ENCODE data around the gene ANXA11. TPM values are rescaled to one million over a fixed set of nuclear protein-coding genes. Genes with fewer than 3 reads are reported as not detected.
"Not testable (repeated sequence)": the region's sequence is repeated elsewhere in the genome, so short reads cannot be mapped to it uniquely, and the experiment has no call there.

The ANXA11 gene
- total RNA-seq, 1 donor from 2014 or later, result 261 TPM

DNA sequence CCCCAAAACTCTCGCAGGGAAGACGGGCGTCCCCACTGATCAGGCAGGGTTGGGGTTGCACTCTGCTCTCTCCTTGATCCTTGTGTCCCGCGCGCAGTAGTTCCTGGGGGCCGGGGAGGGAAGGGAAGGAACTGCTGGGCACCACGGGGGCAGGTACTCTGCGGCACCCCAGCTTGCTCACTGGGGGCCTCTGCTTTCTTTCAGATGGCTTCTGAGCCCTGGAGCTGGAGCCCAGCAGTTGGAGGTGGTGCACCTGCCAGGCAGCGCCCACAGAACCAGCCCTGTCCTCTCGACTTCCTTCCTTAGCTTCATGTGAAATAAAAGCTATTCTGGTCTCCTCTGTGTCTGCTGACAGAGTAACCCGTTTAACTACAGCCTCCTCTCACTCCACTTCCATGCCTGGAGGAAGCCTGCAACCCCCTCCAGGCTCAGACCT lies 60.6 kb downstream of the ANXA11 start:
- peak; percentile 28 for ATAC-seq

DNA sequence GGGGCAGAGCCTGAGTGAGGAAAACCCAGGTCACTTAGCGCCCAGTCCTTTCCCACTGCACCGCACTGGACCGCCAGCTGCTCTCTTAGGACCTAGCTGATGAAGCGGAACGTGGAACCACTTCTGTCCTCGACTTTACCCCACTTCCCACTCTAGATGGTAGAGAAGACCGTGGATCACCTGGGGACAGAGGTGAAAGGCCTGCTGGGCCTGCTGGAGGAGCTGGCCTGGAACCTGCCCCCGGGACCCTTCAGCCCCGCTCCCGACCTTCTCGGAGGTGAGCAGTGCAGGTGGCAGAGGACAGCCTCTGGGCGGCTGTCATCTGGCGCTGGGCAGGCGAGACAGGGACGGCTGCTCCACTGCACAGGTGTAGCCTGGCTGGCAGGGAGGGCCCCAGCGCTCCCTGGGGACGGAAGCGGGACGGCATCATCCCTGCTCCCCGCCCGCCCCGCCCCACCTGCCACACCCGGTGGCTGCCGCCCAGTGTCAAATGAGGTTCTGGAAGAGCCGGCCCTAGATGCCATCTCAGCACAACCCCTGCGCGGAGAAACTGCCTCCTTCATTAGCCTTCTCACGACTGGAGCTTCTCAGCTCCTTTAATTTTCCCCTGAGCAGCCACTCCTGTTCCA lies 61.2 kb downstream of the ANXA11 start:
- peak; percentile 82 for ATAC-seq

DNA sequence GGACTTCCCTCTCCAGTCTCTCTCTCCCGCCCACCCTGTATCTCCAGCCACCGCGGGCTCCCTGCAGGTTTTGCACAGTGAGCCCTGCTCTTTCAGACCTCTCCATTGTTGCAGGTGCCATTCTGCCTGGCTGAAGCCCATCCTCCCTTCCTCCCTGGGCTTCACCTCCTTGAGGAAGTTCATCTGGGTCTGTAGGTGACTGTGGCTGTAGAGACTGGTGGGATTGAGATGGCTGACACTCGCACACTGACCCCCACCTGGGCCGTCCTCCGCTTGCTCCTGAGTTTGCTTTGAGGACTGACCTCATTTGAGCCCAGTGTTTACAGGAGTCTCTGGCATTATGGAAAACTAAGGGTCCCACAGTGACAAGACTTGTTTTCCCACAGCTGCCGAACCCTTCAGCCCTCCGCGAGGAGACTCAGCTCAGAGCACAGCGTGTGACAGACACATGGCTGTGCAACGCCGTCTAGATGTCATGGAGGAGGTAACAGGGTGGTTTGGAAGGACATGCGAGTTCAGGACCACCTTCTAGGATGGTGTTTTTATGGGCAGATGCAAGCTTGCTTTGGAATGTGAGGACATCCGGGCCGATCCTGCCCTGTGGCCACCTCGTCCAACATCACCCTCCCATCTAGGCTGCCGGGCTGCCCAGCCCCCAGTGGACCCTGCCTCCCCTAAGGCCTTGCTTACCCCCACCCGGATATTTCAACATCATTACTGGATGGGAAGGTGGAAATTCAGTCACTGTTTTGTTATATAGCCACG lies 63.5 kb downstream of the ANXA11 start:
- ATAC-seq, result no peak

DNA sequence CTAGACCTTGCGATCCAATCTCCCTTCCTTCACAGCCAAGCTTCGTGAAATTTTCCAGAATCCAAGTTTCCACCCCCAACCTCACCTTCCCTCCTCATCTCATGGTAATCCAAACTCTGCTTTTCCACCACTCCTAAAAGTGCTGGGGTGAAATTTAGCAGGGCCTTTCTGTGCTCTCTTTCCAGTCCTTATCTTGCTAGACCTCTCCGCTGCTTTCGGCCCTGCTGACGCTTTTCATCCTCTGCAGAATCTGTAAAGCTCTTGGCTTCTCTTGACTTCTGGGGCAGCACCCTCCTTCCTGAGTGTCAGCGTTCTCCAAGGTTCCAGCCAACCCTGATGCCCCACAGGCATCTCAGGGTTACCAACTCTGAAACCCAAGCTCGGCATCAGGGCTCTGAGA lies 65.1 kb downstream of the ANXA11 start:
- no peak for ATAC-seq

DNA sequence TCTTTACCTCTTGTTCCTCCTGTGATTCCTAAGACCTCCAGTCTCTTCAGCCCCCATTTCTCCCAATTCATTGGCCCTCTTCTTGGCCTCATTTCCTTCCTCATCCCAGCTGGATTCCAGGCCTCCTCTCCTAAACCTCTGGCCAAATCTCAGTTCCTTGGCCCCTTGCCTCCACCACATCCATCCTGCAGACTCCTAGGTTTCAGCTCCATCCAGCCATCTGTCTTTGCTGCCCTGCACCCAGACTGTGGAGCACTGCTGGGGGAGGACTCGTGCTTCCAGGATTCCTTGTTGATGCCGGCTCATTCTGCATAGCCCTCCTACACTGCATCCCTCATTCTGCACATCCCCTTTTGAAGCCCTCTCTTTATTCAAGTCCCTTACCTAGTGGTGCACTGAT lies 66.1 kb downstream of the ANXA11 start:
- no peak for ATAC-seq

DNA sequence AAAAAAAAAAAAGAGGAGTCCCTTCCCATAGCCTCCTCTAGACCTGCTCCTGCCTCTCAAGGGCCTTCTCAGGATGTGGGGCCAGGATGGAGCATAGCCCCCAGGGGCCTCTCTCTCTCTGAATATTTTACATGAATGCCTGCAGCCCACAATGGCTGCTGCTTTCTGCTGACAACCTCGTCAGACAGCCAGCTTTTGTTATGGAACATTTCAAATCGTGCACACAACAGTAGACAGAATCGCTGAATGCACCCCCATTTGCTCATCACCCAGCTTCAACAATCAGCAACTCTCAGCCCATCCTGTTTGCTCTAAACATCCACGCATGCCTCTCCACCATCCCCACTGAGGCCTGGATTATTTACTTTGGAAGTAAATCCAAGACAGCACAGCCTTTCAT lies 67.4 kb downstream of the ANXA11 start:
- no peak for ATAC-seq

DNA sequence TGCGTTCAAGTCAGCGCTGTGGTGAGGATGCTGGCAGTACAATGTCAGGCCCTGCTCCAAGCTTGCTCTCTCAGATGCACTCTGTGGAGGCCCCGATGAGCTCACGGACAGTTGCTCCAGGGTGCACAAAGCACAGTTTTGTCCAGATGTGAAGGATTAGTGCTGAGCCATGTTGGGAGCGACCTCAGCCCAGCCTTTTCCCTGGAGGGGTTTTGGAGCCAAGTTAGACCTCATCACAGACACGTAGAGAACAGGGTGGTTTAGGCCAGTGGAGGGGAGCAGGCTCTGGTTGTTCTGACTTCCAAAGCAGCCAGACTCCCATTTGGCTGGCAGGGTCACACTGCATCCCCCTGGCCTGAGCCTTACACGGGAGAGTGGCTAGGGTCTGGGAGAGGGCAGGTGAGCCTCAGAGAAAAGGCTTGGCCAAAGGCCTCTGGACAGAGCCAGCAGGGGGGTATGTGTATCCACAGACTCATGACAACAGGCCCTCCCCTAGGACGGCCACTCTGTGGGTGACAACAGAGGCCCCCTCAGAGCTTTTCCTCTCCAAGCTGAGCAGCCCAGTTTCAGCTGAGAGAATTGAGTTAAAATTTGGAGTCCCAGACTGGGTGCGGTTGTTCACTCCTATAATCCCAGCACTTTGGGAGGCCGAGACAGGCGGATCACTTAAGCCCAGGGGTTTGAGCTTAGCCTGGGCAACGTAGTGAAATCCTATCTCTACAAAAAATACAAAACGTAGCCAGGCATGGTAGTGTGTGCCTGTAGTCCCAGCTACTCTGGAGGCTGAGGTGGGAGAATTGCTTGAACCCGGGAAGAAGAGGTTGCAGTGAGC lies 68.1 kb downstream of the ANXA11 start:
- ATAC-seq, result peak; percentile 6

DNA sequence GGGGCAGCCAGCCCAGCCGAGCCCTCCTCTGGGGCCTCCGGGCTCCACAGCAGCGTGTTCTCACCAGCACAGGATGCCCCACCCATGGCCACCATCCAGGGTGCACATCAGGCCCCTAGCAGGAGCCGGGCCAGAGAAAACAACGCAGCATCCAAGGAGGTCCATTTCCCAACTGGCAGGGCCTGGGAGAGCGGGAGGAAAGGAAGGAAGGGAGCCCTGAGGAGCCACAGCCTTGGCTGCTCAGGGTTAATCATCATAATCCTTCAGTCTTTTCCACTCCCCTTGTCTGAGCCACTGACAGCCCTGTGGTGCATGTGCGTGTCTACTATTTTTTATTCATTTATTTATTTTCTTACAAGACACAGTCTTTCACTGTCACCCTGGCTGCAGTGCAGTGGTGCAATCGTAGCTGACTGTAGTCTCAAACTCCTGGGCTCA lies 69.2 kb downstream of the ANXA11 start:
- ATAC-seq, result peak; percentile 31

DNA sequence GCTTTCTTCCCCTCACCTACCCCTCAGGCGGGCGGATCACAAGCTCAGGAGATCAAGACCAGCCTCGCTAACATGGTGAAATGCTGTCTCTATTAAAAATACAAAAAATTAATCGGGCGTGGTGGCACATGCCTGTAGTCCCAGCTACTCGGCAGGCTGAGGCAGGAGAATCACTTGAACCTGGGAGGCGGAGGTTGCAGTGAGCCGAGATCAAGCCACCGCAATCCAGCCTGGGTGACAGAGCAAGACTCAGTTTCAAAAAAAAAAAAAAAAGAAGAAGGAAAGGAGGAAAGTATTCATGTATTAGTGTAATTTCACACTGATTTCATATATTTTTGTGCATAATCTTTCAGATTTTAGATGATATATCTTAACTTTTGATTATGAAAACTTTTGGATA lies 71.7 kb downstream of the ANXA11 start:
- not testable (repeated sequence) for ATAC-seq

DNA sequence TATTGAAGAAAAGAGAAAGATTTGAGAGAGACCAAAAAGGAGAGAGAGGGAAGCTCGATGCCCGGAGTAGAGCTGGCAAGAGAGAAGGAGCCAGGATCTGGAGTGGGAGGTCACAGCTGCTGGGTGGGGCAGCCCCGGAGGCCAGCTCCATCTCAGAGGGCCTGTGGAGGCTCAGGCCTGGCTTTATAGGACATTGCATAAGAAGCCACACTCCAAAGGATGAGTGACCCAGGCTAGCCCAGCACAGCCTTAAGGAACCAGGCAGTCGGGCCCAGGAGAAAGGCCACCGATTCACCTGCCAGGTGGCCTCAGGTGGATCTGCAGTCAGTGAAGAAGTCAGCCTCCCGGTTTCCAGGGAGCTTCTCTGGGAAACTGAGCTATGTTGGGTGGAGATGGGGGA lies 72.1 kb downstream of the ANXA11 start:
- peak; percentile 39 for ATAC-seq

DNA sequence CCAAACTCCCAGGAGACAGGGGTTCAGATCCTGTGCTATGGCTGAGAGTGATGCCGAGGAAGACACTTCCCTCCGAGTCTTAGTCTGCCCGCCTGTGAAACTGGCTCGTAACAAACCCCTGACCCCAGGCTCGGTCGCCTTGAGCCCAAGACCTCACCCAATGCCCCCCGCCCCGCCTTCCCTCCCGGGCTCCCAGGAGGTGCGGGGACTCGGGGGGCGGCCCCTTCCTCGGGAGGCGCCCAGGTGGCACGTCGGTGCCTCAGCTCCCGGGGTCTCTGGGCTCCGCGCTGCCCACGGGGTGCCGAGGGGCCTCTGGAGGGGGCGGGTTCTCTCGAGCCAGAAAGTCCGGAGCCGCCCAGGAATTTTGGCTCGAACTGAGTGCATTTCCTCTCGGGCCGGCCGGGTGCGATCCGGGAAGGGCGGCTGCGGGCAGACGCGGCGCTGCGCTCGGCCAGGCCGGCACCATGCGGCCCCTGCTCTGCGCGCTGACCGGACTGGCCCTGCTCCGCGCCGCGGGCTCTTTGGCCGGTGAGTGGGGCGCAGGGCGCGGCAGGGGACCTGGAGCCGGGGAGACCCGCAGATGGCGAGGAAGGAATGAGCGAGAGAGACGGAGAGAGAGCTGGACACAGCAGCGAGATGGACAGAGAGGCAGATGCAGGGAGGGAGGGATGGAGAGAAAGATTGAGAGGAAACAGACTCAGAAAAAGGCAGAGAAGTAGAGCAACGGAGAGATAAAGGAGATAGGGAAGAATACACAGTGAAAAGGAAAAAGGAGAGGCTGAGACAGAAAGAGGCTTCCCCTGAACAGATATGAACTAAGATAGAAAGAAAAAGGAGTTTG lies 72.8 kb downstream of the ANXA11 start, which contains the start of gene PLAC9:
PLAC9 (plus strand) TSS at position 432 of the 841 bp plus-strand sequence; CDS start at position 465, 33 bp downstream.
- peak; percentile 57 for ATAC-seq

DNA sequence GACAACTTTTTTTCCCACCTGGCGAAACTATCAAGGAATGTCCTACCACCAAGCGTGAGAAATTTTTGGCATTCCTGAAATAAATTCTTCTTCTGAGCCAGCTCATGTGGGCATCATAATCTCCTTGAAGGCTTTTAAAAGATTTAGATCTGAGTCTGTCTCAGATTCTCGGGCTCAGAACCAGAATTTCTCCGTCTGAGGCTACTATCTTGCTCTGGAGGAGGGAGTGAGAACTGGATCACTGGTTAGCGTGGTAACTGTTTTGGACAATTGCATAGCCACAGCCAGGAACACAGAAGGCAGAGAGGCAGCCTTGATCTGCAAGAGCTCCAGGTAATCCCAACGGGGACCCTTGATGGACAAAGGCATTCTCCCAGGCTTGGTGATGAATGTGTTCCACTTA lies 73.8 kb downstream of the ANXA11 start:
- ATAC-seq, result no peak

DNA sequence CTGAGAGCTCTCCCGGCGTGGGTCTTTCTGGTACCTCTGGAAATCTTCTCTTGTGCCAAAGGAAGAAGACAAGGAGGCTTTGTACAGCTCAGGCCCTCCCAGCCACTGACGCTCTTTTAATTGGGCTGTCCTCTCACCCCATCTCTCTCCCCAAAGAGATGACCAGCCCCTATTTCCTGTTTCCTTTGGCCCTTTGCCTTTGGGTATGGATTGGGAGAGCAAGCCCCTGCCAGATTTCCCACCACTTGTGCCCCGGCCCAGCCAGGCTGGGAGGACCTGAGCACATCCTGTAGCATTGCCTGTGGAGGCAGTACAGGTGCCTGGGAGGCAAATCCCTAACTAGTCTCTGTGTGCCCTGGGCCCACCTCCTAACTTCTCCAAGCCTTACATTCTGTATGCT lies 78.5 kb downstream of the ANXA11 start:
- ATAC-seq, result no peak

DNA sequence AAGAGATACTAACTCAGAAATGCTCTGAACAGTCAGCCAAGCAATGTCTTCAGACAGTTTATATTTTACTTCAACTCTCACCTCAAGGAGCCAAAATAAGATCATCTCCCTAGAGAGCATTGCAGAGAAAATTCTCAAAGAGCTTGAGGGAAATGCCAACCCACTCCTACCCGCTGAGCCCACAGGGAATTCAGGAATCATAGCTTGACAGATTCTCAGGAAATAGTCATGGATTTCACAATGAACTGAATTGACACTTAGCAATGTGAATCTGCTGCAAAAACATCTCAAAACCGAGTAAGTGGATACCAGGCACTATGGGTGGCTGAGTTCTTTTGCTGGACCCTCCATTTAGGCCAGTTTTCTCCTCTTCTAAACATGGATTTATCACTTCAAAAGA lies 82.6 kb downstream of the ANXA11 start:
- no peak for ATAC-seq

DNA sequence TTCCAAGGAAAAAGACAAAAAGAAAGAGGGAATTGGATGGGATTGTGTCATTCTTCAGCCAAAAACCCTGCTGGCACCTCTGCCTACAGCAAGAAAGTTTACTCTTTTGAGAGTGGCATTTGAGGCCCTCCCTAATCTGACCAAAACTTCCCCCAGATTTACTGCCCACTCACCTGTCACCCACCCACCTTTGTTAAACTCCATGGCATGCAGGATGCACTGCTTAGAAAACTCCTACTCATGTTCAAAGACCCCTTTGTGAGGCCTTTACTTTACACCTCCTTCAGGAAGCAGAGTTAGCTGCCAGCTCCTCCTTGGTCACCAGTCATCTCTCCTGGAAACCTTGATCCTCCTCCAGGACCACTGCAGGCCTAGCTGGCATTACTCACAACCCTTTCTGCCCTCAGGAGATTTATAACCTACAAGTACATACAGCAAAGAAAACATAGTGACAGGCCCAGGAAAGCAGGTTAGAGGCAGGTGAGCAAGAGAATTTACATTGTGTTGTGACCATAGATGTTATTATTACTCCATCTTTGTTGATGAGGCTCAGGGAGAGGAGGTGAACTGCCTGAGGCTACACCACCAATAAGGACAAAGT lies 83.1 kb downstream of the ANXA11 start:
- ATAC-seq, result peak; percentile 25

DNA sequence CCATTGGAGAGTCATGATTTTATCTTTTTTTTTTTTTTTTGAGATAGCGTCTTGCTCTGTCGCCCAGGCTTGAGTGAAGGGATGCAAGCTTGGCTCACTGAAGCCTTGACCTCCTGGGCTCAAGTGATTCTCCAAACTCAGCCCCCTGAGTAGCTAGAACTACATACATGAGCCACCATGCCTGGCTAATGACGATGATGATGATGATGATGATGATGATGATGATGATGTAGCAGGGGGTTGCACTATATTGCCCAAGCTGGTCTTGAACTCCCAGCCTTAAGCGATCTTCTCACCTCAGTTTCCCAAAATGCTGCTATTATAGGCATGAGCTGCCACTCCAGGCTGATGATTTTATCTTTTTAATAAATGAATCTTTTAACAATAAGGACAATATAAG lies 86.7 kb downstream of the ANXA11 start:
- no peak for ATAC-seq

DNA sequence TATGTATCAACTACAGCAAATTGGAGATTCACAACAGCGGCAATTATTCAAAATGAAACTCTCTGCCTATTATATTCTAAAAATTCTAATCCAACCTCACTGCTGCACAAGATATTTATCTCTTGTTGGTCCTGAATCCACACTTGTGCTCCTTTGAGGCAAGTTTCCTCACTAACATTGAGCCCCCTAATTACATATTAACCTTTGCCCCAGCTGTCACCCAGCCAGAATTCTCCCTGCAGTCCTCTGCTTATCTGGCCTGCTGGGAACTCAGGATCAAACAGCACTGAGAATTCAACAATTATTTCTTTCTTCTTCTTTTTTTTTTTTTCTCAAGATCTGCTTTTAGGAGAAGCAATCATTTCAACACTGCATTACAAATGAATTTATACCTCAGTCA lies 94.4 kb downstream of the ANXA11 start:
- ATAC-seq, result no peak

DNA sequence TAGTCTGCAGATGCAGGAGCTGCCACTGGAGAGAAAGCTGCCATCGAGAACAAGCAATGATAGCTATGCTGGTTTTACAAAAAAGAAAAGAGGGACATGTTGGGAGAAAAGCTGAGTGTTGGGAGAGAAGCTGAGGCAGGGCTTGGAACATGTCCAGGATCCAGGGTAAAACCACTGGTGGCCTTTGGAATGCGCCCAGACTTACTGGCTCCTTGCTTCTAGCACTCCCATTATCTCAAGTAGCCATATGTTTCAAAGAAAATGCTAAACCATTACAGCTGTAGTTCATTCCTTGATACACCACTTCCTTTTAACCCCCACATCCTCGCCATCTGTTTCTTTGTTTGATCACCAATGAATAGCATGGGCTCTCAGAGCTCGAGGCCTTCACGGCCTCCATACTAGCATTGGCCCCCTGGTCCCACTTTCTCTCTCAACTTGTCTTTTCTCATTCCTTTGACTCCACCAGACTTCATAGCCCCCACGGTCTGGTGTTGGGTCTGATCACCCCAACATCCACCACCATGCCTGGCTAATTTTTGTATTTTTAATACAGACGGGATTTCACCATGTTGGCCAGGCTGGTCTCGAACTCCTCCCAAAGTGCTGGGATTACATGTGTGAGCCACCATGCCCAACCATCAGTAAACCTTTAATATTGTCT lies 96.6 kb downstream of the ANXA11 start:
- ATAC-seq, result no peak

DNA sequence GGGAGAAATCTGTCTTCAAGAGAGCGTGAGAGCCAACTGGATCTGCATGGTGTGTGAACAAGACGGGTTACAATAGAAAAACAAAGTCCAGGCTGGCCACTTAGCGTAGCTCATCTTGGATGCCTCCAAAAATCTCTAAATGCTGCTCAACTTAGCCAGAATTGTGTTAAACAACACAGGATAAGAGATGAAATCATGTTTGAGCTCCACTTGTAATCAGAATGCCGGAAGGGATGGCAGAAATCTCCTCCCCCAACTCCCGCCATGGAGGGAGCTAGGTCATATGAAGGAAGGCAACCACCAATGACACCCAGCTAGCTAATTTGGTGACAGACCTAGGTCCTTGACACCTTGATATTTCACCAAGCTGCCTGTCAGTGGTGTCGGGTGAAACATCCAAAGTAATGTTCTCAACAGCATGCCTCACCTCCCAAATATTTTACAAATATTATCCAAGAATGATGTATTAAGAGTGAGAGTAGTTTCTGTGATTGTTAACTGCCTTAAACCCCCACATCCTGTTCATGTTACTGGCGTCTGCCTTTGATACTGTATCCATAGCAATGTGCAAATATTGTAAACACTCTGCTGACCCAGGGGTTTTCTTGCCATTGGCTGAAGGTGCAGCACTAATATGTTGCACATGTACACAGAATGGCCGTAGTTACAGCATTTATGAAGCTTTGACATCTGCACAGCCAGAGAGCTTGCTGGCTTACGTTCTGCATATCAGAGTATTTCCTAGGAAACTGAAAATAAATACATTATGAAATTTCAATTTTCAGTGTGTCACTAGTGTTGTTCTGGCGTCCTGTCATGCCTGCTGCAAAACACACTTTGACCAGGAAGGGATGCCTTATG lies 101.0 kb downstream of the ANXA11 start:
- no peak for ATAC-seq

All from esophagus mucosa (tissue), 1 donor.